Measurements from ENCODE around the gene ITGB5. TPM values are rescaled to one million over a fixed set of nuclear protein-coding genes. Genes with fewer than 3 reads are reported as not detected.
A peak's percentile ranks its signal among the peaks of the same experiment; 100 is the strongest.

The ITGB5 gene
- total RNA-seq, 1 donor from 2014 or later, result 139 TPM

- no peaks in the 10 kb centered on the region for H3K9me3 ChIP-seq (ENCODE audit: insufficient read depth, low read depth, low read length)
- TF ChIP-seq CTCF (IDR thresholded peaks at IDR 0.05; ENCODE audit: insufficient read depth, low read depth, low read length) (peak; percentile 95), EZH2 (IDR thresholded peaks at IDR 0.05; ENCODE audit: insufficient read depth, low read length) (no peak)
- H3K79me2 ChIP-seq (ENCODE audit: insufficient read depth, low read length), result no peaks in the 10 kb centered on the region
- peak overlapping the region; percentile 15 for H3K9ac ChIP-seq (ENCODE audit: low read length)
- no peak overlapping the region for H3K27ac ChIP-seq (ENCODE audit: low read depth, low read length)
- Mint-ChIP-seq H3K9me3 (ENCODE audit: unreplicated experiment) (no peaks in the 10 kb centered on the region), H3K4me3 (ENCODE audit: unreplicated experiment) (no peak overlapping the region), H3K4me1 (ENCODE audit: low read depth, unreplicated experiment) (peaks cover 28% of the 10 kb centered on the region), H3K27ac (ENCODE audit: unreplicated experiment) (no peak overlapping the region), H3K36me3 (ENCODE audit: low read depth, unreplicated experiment) (peaks cover 35% of the 10 kb centered on the region), H3K27me3 (ENCODE audit: low read depth, unreplicated experiment) (peaks cover 8% of the 10 kb centered on the region)
- H3K4me2 ChIP-seq (ENCODE audit: low read length), result peak overlapping the region; percentile 34
- H3K4me1 ChIP-seq (ENCODE audit: insufficient read depth, low read length), result peaks cover 8% of the 10 kb centered on the region
- H3K27me3 ChIP-seq (ENCODE audit: insufficient read depth, low read length), result no peaks in the 10 kb centered on the region
- H2AFZ ChIP-seq (ENCODE audit: low read depth, low read length), result no peak overlapping the region
- H3K4me3 ChIP-seq (ENCODE audit: insufficient read depth, low read depth, low read length), result no peak overlapping the region
- no peak for FAIRE-seq
- peaks cover 16% of the 10 kb centered on the region for H3K36me3 ChIP-seq (ENCODE audit: insufficient read depth, low read length)
- no peaks in the 10 kb centered on the region for H4K20me1 ChIP-seq (ENCODE audit: insufficient read depth, low read length)
- peak; percentile 81 for DNase-seq (ENCODE audit: low read depth)
These were observed 125.8 kb downstream of the ITGB5 start for GRCh38 chr3:124761250-124761796.

- H3K4me2 ChIP-seq (ENCODE audit: low read length), result no peak overlapping the region
- peaks cover 8% of the 10 kb centered on the region for H3K4me1 ChIP-seq (ENCODE audit: insufficient read depth, low read length)
- H4K20me1 ChIP-seq (ENCODE audit: insufficient read depth, low read length), result no peaks in the 10 kb centered on the region
- Mint-ChIP-seq H3K9me3 (ENCODE audit: unreplicated experiment) (no peaks in the 10 kb centered on the region), H3K4me1 (ENCODE audit: low read depth, unreplicated experiment) (peaks cover 27% of the 10 kb centered on the region), H3K27ac (ENCODE audit: unreplicated experiment) (peak overlapping the region; percentile 24), H3K4me3 (ENCODE audit: unreplicated experiment) (no peak overlapping the region), H3K36me3 (ENCODE audit: low read depth, unreplicated experiment) (peaks cover 31% of the 10 kb centered on the region), H3K27me3 (ENCODE audit: low read depth, unreplicated experiment) (peaks cover 9% of the 10 kb centered on the region)
- no peak overlapping the region for H2AFZ ChIP-seq (ENCODE audit: low read depth, low read length)
- FAIRE-seq, result no peak
- peaks cover 16% of the 10 kb centered on the region for H3K36me3 ChIP-seq (ENCODE audit: insufficient read depth, low read length)
- TF ChIP-seq EZH2 (IDR thresholded peaks at IDR 0.05; ENCODE audit: insufficient read depth, low read length) (no peak), CTCF (IDR thresholded peaks at IDR 0.05; ENCODE audit: insufficient read depth, low read depth, low read length) (no peak)
- H3K9me3 ChIP-seq (ENCODE audit: insufficient read depth, low read depth, low read length), result no peaks in the 10 kb centered on the region
- no peaks in the 10 kb centered on the region for H3K27me3 ChIP-seq (ENCODE audit: insufficient read depth, low read length)
- no peak overlapping the region for H3K4me3 ChIP-seq (ENCODE audit: insufficient read depth, low read depth, low read length)
- no peak overlapping the region for H3K27ac ChIP-seq (ENCODE audit: low read depth, low read length)
- no peaks in the 10 kb centered on the region for H3K79me2 ChIP-seq (ENCODE audit: insufficient read depth, low read length)
- no peak overlapping the region for H3K9ac ChIP-seq (ENCODE audit: low read length)
- DNase-seq (ENCODE audit: low read depth), result peak; percentile 51
These were observed 126.6 kb downstream of the ITGB5 start for GRCh38 chr3:124760601-124761000.

DNA sequence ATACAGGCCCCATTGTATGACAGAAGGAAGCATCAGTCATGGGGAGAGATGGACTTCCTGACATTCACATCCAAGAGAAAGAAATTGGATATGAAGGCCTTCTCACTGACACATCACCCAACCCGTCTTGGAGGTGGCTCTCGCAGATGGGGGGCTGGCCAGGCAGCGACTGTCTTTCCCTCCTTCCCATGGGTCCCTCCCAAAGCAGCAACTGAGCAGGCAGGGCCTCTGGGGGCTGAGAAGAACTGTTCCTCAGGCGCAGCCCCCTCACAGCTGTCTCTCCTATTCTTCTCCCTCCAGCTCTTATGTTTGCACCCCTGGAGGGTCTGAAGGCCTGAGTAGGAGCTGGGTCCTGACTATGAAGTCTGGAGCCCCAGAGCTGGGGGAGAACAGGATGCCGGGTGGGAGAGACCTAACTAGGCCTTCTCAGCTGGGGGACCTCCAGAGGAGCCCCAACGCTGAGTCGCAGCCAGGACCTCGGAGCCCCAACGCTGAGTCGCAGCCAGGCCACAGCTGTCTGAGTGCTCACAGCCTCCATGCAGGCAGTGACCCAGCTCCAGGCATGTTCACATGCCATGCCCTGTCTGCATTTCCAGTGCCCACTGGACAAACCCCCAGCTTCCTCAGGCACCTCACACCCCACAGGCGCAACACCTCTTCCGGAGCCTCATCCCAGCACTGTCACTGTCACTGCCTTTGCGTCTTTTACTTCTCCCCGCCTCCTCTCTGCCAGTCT is 127.3 kb downstream of the ITGB5 start:
- H3K4me3 Mint-ChIP-seq (ENCODE audit: unreplicated experiment), result no peak overlapping the region
- no peak overlapping the region for H2AFZ ChIP-seq (ENCODE audit: low read depth, low read length)
- H3K4me3 ChIP-seq (ENCODE audit: insufficient read depth, low read depth, low read length), result no peak overlapping the region
- H3K4me2 ChIP-seq (ENCODE audit: low read length), result no peak overlapping the region
- no peaks in the 10 kb centered on the region for H4K20me1 ChIP-seq (ENCODE audit: insufficient read depth, low read length)
- H3K27ac ChIP-seq (ENCODE audit: low read depth, low read length), result no peak overlapping the region
- H3K79me2 ChIP-seq (ENCODE audit: insufficient read depth, low read length), result no peaks in the 10 kb centered on the region
- H3K9me3 Mint-ChIP-seq (ENCODE audit: unreplicated experiment), result no peaks in the 10 kb centered on the region
- H3K36me3 Mint-ChIP-seq (ENCODE audit: low read depth, unreplicated experiment), result peaks cover 25% of the 10 kb centered on the region
- FAIRE-seq (no peak), DNase-seq (ENCODE audit: low read depth) (no peak)
- H3K27me3 Mint-ChIP-seq (ENCODE audit: low read depth, unreplicated experiment), result peaks cover 9% of the 10 kb centered on the region
- no peak overlapping the region for H3K9ac ChIP-seq (ENCODE audit: low read length)
- no peaks in the 10 kb centered on the region for H3K27me3 ChIP-seq (ENCODE audit: insufficient read depth, low read length)
- peaks cover 25% of the 10 kb centered on the region for H3K4me1 Mint-ChIP-seq (ENCODE audit: low read depth, unreplicated experiment)
- peaks cover 8% of the 10 kb centered on the region for H3K4me1 ChIP-seq (ENCODE audit: insufficient read depth, low read length)
- H3K27ac Mint-ChIP-seq (ENCODE audit: unreplicated experiment), result peak overlapping the region; percentile 47
- peaks cover 16% of the 10 kb centered on the region for H3K36me3 ChIP-seq (ENCODE audit: insufficient read depth, low read length)
- no peaks in the 10 kb centered on the region for H3K9me3 ChIP-seq (ENCODE audit: insufficient read depth, low read depth, low read length)
- TF ChIP-seq EZH2 (IDR thresholded peaks at IDR 0.05; ENCODE audit: insufficient read depth, low read length) (no peak), CTCF (IDR thresholded peaks at IDR 0.05; ENCODE audit: insufficient read depth, low read depth, low read length) (no peak)
